Astrocyte of the cerebellum (primary cell): ENCODE results near the gene SPG11.

ENCODE experiments used
- DNase-seq: peaks from one replicate; pipeline ENCODE4 v3.0.0-alpha.2; 2011; ENCODE audit warnings: low read depth
- H3K4me3 ChIP-seq: 2 replicates; pipeline ENCODE4 v1.5.1; 2011; ENCODE audit warnings: mild to moderate bottlenecking, low read depth, low read length, moderate library complexity
- in situ Hi-C: cut with HindIII; loops from 2 replicates; pipeline ENCODE4 v1.10.0; 2017; ENCODE audit warnings: low sequenced_read_pairs
- TF ChIP-seq, protein P1 (sequence below): IDR thresholded peaks from 2 replicates; pipeline ENCODE4 v1.5.1; 2012; ENCODE audit warnings: low read length, low read depth, moderate library complexity, mild to moderate bottlenecking; ENCODE audit errors: missing control alignments

SPG11 gene

DNA sequence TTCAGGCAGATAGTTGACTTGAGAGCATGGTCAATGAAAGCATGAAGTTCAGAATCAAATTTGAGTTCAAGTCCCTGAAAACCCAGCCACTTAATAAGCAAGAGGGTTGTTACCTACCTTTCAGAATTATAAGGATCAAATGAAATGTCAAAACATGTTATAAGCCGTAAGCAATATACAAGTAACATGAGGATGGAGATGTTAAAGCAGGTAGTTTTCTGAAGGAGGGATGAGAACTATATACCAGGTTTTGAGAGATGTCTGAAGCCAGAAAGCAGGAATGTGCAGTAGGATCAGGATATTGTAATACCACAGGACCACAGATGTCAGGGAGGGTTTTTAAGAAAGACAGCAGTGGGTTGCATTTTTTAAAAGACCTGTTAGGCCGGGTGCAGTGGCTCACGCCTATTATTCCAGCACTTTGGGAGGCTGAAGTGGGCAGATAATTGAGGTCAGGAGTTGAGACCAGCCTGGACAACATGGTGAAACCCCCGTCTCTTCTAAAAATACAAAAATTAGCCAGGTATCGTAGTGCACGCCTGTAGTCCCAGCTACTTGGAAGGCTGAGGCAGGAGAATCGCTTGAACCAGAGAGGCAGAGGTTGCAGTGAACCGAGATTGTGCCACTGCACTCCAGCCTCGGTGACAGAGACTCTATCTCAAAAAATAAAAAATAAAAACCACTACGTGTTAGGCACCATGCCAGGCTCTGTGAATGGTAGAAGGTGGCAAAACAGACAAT, 133.4 kb downstream of the SPG11 start:
- H3K4me3 ChIP-seq: no peak overlapping the region
- TF ChIP-seq, protein P1, sequence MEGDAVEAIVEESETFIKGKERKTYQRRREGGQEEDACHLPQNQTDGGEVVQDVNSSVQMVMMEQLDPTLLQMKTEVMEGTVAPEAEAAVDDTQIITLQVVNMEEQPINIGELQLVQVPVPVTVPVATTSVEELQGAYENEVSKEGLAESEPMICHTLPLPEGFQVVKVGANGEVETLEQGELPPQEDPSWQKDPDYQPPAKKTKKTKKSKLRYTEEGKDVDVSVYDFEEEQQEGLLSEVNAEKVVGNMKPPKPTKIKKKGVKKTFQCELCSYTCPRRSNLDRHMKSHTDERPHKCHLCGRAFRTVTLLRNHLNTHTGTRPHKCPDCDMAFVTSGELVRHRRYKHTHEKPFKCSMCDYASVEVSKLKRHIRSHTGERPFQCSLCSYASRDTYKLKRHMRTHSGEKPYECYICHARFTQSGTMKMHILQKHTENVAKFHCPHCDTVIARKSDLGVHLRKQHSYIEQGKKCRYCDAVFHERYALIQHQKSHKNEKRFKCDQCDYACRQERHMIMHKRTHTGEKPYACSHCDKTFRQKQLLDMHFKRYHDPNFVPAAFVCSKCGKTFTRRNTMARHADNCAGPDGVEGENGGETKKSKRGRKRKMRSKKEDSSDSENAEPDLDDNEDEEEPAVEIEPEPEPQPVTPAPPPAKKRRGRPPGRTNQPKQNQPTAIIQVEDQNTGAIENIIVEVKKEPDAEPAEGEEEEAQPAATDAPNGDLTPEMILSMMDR: no peak
- no peak for DNase-seq
- in situ Hi-C loops: no loop called here

DNA sequence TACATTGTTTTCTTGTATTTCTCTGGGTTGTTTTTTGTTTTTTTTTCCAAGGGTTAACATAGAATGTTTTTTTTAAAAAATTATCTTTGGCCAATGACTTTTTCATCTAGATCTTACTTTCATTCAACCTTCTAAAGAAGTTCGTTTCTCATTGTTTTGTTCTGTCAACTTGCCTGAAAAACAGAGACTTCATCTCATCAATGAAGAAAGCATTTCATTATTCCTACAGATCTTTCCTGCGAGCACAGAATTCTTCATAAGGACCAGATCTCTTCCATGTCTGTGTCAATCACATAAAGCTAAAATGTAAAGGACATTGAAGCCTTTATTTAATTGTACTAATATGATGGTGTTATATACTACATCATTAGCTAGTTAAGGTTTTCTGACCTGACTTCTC, 136.2 kb downstream of the SPG11 start:
- TF ChIP-seq, protein P1: no peak
- in situ Hi-C loops: no loop called here
- no peak overlapping the region for H3K4me3 ChIP-seq
- no peak for DNase-seq

DNA sequence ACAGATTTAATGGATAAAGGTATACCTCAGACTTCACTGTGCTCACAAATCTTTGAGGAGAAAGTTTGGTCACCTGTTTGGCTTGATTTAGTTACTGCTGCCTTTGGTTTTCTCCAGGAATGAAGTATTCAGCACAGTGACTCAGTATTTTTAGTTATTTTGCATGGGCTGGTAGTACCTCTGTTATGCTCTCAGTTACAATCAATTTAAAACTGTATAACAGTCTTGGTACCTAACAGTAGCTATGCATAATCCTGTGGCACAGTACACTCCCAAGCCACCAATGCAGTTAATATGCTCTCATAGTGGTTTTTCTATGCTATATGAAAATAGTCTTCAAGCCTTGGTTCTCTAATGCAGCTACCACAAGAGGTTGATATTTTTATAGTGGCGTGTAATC, 138.4 kb downstream of the SPG11 start:
- H3K4me3 ChIP-seq: no peak overlapping the region
- TF ChIP-seq, protein P1: no peak
- in situ Hi-C loops: no loop called here
- no peak for DNase-seq

DNA sequence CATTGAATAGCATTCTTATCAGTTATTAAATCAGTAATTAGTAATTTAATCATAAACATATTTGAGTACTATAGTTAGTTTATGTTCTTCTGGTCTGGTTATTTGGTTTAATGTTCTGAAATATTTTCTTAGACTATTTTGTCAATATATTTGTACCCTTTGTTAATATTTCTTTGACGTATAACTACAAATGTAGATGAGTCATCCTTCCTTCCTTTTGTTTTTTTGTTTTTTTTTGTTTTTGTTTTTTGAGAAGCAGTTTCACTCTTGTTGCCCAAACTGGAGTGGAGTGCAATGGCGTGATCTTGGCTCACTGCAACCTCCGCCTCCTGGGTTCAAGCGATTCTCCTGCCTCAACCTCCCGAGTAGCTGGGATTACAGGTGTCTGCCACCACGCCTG, 143.9 kb downstream of the SPG11 start:
- TF ChIP-seq, protein P1: no peak
- in situ Hi-C loops: no loop called here
- no peak for DNase-seq
- H3K4me3 ChIP-seq: no peak overlapping the region

DNA sequence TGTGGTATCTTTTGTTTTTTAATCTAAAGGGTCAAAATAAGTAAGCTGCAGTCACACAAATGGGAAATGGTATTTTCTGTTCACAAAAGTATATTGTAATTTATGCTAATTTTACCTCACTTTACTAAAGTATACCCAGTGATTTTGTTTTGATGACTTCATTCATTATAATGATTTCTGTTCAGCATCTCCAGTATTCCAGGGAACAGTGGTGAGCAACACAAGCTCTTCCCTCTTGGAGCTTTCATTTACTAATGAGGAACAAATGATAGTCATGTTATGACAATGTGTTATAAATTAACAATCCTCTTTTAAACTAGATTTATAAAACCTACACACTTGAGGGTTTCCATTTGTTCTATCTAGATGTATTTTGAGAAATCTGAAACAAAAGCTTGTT, 147.0 kb downstream of the SPG11 start:
- in situ Hi-C loops: no loop called here
- TF ChIP-seq, protein P1: no peak
- H3K4me3 ChIP-seq: no peak overlapping the region
- no peak for DNase-seq
